ENCODE data around the gene LSP1.

LSP1 gene

GRCh38 chr11:1834062-1834610, 18.7 kb upstream of the LSP1 start:
- no peak for DNase-seq (ENCODE audit: low read depth)
- TF ChIP-seq CTCF (IDR thresholded peaks at IDR 0.05; ENCODE audit: insufficient read depth, low read depth, low read length, missing control alignments), result no peak
- no peak overlapping the region for H3K4me3 ChIP-seq (ENCODE audit: low read depth, low read length)

- DNase-seq (ENCODE audit: low read depth), result no peak
- H3K4me3 ChIP-seq (ENCODE audit: low read depth, low read length), result no peak within 1 kb of the TSS
- TF ChIP-seq CTCF (IDR thresholded peaks at IDR 0.05; ENCODE audit: insufficient read depth, low read depth, low read length, missing control alignments), result no peak
Measured at GRCh38 chr11:1834779-1835670, 17.9 kb upstream of the LSP1 start, which contains the start of gene SYT8. SYT8 (plus strand) TSS chr11:1834990; CDS start chr11:1835106, 116 bp downstream.

- no peak overlapping the region for H3K4me3 ChIP-seq (ENCODE audit: low read depth, low read length)
- TF ChIP-seq CTCF (IDR thresholded peaks at IDR 0.05; ENCODE audit: insufficient read depth, low read depth, low read length, missing control alignments), result no peak
- no peak for DNase-seq (ENCODE audit: low read depth)
Measured at GRCh38 chr11:1835671-1836010, 17.2 kb upstream of the LSP1 start.

- no peak for DNase-seq (ENCODE audit: low read depth)
- H3K4me3 ChIP-seq (ENCODE audit: low read depth, low read length), result no peak overlapping the region
- no peak for TF ChIP-seq CTCF (IDR thresholded peaks at IDR 0.05; ENCODE audit: insufficient read depth, low read depth, low read length, missing control alignments)
Measured at GRCh38 chr11:1836011-1836945, 16.6 kb upstream of the LSP1 start.

- DNase-seq (ENCODE audit: low read depth), result peak; percentile 89
- H3K4me3 ChIP-seq (ENCODE audit: low read depth, low read length), result no peak overlapping the region
- peak; percentile 95 for TF ChIP-seq CTCF (IDR thresholded peaks at IDR 0.05; ENCODE audit: insufficient read depth, low read depth, low read length, missing control alignments)
Measured at GRCh38 chr11:1837171-1838076, 15.5 kb upstream of the LSP1 start.

- no peak overlapping the region for H3K4me3 ChIP-seq (ENCODE audit: low read depth, low read length)
- no peak for DNase-seq (ENCODE audit: low read depth)
- TF ChIP-seq CTCF (IDR thresholded peaks at IDR 0.05; ENCODE audit: insufficient read depth, low read depth, low read length, missing control alignments), result no peak
Measured at GRCh38 chr11:1838077-1838425, 14.8 kb upstream of the LSP1 start.
